Liver (tissue), 9 donors: Measurements from ENCODE around the gene ZNF831. TPM values are rescaled to one million over a fixed set of nuclear protein-coding genes. Genes with fewer than 3 reads are reported as not detected.

Source experiments
- DNase-seq: peaks from one replicate; pipeline ENCODE4 v3.0.0-alpha.2; 2017; ENCODE audit warnings: low spot score
- H3K27ac ChIP-seq, 2 donors: one replicate each; pipeline ENCODE4 v1.7.0; 2013; ENCODE audit warnings: inconsistent platforms in 2 of 2, low read length in 2 of 2, control low read depth in 1 of 2, low read depth in 1 of 2, mild to moderate bottlenecking in 1 of 2
- H3K27me3 ChIP-seq, 4 donors: one replicate each; pipeline versions ENCODE4 v1.6.1 to v1.7.0; 2013; ENCODE audit warnings: low read length in 3 of 4, inconsistent platforms in 1 of 4, mild to moderate bottlenecking in 1 of 4, moderate library complexity in 1 of 4; ENCODE audit not compliant: control insufficient read depth in 4 of 4, insufficient read depth in 4 of 4
- H3K36me3 ChIP-seq, 4 donors: one replicate each; pipeline versions ENCODE4 v1.6.1 to v1.7.0; 2013; ENCODE audit warnings: low read length in 3 of 4, mild to moderate bottlenecking in 3 of 4, low read depth in 1 of 4, moderate library complexity in 1 of 4; ENCODE audit not compliant: control insufficient read depth in 4 of 4, insufficient read depth in 3 of 4
- H3K4me1 ChIP-seq, 4 donors: one replicate each; pipeline versions ENCODE4 v1.6.1 to v1.7.0; 2013; ENCODE audit warnings: low read length in 3 of 4, mild to moderate bottlenecking in 3 of 4, moderate library complexity in 1 of 4; ENCODE audit not compliant: control insufficient read depth in 4 of 4, insufficient read depth in 4 of 4
- H3K4me3 ChIP-seq, 3 donors: one replicate each; pipeline versions ENCODE4 v1.6.1 to v1.7.0; 2013; ENCODE audit warnings: low read length in 3 of 3, control low read depth in 1 of 3, low read depth in 1 of 3, mild to moderate bottlenecking in 1 of 3
- H3K9ac ChIP-seq, 2 donors: one replicate each; pipeline ENCODE4 v1.7.0; 2013; ENCODE audit warnings: low read length in 2 of 2, mild to moderate bottlenecking in 2 of 2, moderate library complexity in 2 of 2, control low read depth in 1 of 2, low read depth in 1 of 2
- H3K9me3 ChIP-seq, 4 donors: one replicate each; pipeline versions ENCODE4 v1.6.1 to v1.7.0; 2013; ENCODE audit warnings: low read length in 3 of 4; ENCODE audit not compliant: control insufficient read depth in 4 of 4
- ATF3 ChIP-seq: IDR thresholded peaks from 2 replicates; pipeline ENCODE4 v1.6.1; 2016; ENCODE audit warnings: antibody characterized with exemption
- CTCF ChIP-seq: fragments of 150-350 bp; IDR thresholded peaks from 2 replicates; pipeline ENCODE4 v1.5.1; 2017; ENCODE audit warnings: improper control_type of control experiment, low read depth, low read length; ENCODE audit not compliant: missing input control
- EGR1 ChIP-seq, 2 donors: IDR thresholded peaks; 2 replicates each; pipeline ENCODE4 v1.6.1; 2016 to 2018; ENCODE audit warnings: antibody characterized with exemption in 2 of 2, low read depth in 2 of 2
- FOXA1 ChIP-seq: IDR thresholded peaks from 2 replicates; pipeline ENCODE4 v1.6.1; 2016; ENCODE audit warnings: antibody characterized with exemption
- FOXA2 ChIP-seq: IDR thresholded peaks from 2 replicates; pipeline ENCODE4 v1.6.1; 2016; ENCODE audit warnings: antibody characterized with exemption
- GABPA ChIP-seq, 2 donors: IDR thresholded peaks in 1 of 2; conservative IDR thresholded peaks in 1 of 2; 2 replicates each; pipeline ENCODE4 v1.6.1; 2016; ENCODE audit warnings: antibody characterized with exemption in 2 of 2, mild to moderate bottlenecking in 1 of 2, moderate library complexity in 1 of 2
- HNF4A ChIP-seq, 2 donors: conservative IDR thresholded peaks; 2 replicates each; pipeline ENCODE4 v1.6.1; 2016; ENCODE audit warnings: antibody characterized with exemption in 2 of 2, mild to moderate bottlenecking in 2 of 2
- HNF4G ChIP-seq: IDR thresholded peaks from 2 replicates; pipeline ENCODE4 v1.6.1; 2016; ENCODE audit warnings: antibody characterized with exemption
- JUND ChIP-seq, 2 donors: IDR thresholded peaks; 2 replicates each; pipeline ENCODE4 v1.6.1; 2016; ENCODE audit warnings: antibody characterized with exemption in 2 of 2
- MAX ChIP-seq: IDR thresholded peaks from 2 replicates; pipeline ENCODE4 v1.6.1; 2016; ENCODE audit warnings: antibody characterized with exemption
- NR2F2 ChIP-seq: IDR thresholded peaks from 2 replicates; pipeline ENCODE4 v1.6.1; 2016; ENCODE audit warnings: antibody characterized with exemption
- RAD21 ChIP-seq, 2 donors: IDR thresholded peaks; 2 replicates each; pipeline ENCODE4 v1.6.1; 2016; ENCODE audit warnings: antibody characterized with exemption in 2 of 2, mild to moderate bottlenecking in 2 of 2
- REST ChIP-seq: IDR thresholded peaks from 2 replicates; pipeline ENCODE4 v1.6.1; 2016; ENCODE audit warnings: antibody characterized with exemption, mild to moderate bottlenecking
- RXRA ChIP-seq, 2 donors: IDR thresholded peaks; 2 replicates each; pipeline ENCODE4 v1.6.1; 2017 to 2018; ENCODE audit warnings: antibody characterized with exemption in 2 of 2, mild to moderate bottlenecking in 1 of 2
- SP1 ChIP-seq: IDR thresholded peaks from 2 replicates; pipeline ENCODE4 v1.6.1; 2018; ENCODE audit warnings: antibody characterized with exemption, mild to moderate bottlenecking
- TAF1 ChIP-seq: conservative IDR thresholded peaks from 2 replicates; pipeline ENCODE4 v1.6.1; 2016; ENCODE audit warnings: antibody characterized with exemption, mild to moderate bottlenecking
- YY1 ChIP-seq: IDR thresholded peaks from 2 replicates; pipeline ENCODE4 v1.6.1; 2016; ENCODE audit warnings: antibody characterized with exemption, mild to moderate bottlenecking
- ZBTB33 ChIP-seq: IDR thresholded peaks from 2 replicates; pipeline ENCODE4 v1.6.1; 2016; ENCODE audit warnings: antibody characterized with exemption
- WGBS: extraction: QIAGEN DNeasy Blood & Tissue Kit; methylation state at CpG from one replicate; pipeline ENCODE4 v1.1.7; 2013; 5-methylcytosine and 5-hydroxymethylcytosine counted together
- polyA plus RNA-seq, 2 donors: library from polyadenylated mRNA; stranded (reverse) in 1 of 2; unstranded in 1 of 2; fragments of 200-250 nt in 1 of 2; fragments of >200 nt in 1 of 2; fragmentation: Nextera tagmentation in 1 of 2; extraction: Ambion mirVana in 1 of 2; gene quantifications; one replicate each; pipeline versions ENCODE4 v1.2.1 to v1.2.3, GENCODE V29; 2013 to 2015
- total RNA-seq, 2 donors: library from RNA; depleted of rRNA; stranded (reverse); fragments of >200 nt; gene quantifications; one replicate each; pipeline ENCODE4 v1.2.3, GENCODE V29; 2014
- donor health status: healthy.
- donor health status: healthy.
- donor health status: healthy.
- donor health status: healthy.
- donor health status: healthy.

The ZNF831 gene
- total and polyA plus RNA-seq, 4 donors = 0.06 to 0.75 (median 0.13) TPM

- 58% methylated on average over 6 of the region's 6 CpGs for WGBS
- Histone ChIP-seq H3K27me3 (no peaks in the 10 kb centered on the region), H3K4me1 (no peaks in the 10 kb centered on the region), H3K9me3 (no peaks in the 10 kb centered on the region), H3K27ac (no peak overlapping the region), H3K36me3 (no peaks in the 10 kb centered on the region), H3K9ac (no peak overlapping the region), H3K4me3 (no peak overlapping the region)
- no peak for TF ChIP-seq FOXA1
- no peak for TF ChIP-seq CTCF
- no peak for TF ChIP-seq SP1
- TF ChIP-seq ATF3 = no peak
- no peak for TF ChIP-seq NR2F2
- no peak for TF ChIP-seq RXRA (IDR thresholded peaks at IDR 0.05)
- TF ChIP-seq FOXA2 = no peak
- TF ChIP-seq YY1 = no peak
- TF ChIP-seq JUND (IDR thresholded peaks at IDR 0.05) = no peak
- no peak for TF ChIP-seq HNF4A (conservative IDR thresholded peaks at IDR 0.05)
- no peak for TF ChIP-seq GABPA (IDR thresholded peaks at IDR 0.05 in 1 of 2, conservative IDR thresholded peaks at IDR 0.05 in 1 of 2)
- TF ChIP-seq ZBTB33 = no peak
- TF ChIP-seq MAX = no peak
- no peak for DNase-seq
Observed at GRCh38 chr20:59170406-59171349, 7.1 kb downstream of the ZNF831 start.

- H3K27me3 ChIP-seq = no peaks in the 10 kb centered on the region
- H3K4me1 ChIP-seq = no peaks in the 10 kb centered on the region
- no peak overlapping the region for H3K27ac ChIP-seq
- DNase-seq = no peak
- 89% methylated on average over 8 of the region's 8 CpGs for WGBS
- H3K36me3 ChIP-seq = no peaks in the 10 kb centered on the region
- no peak overlapping the region for H3K9ac ChIP-seq
- H3K9me3 ChIP-seq = no peaks in the 10 kb centered on the region
- H3K4me3 ChIP-seq = no peak overlapping the region
- TF ChIP-seq REST (no peak), FOXA1 (no peak), HNF4G (no peak), EGR1 (IDR thresholded peaks at IDR 0.05; ENCODE audit: low read depth in 2 of 2) (no peak), NR2F2 (no peak), ATF3 (no peak), RAD21 (IDR thresholded peaks at IDR 0.05) (no peak), RXRA (IDR thresholded peaks at IDR 0.05) (no peak), ZBTB33 (no peak), YY1 (no peak), TAF1 (no peak), SP1 (no peak), JUND (IDR thresholded peaks at IDR 0.05) (no peak), HNF4A (conservative IDR thresholded peaks at IDR 0.05) (no peak)
Observed at GRCh38 chr20:59171986-59172385, 8.4 kb downstream of the ZNF831 start.
